GM12878 (cell line): ENCODE data around the gene ZMIZ2.
"Not testable (repeated sequence)": the region's sequence is repeated elsewhere in the genome, so short reads cannot be mapped to it uniquely, and the experiment has no call there.

ENCODE experiments used
- CTCF ChIP-seq, 3 experiments: IDR thresholded peaks in 2 of 3; conservative IDR thresholded peaks in 1 of 3; 2 replicates each; pipeline ENCODE4 v1.5.1; 2011; ENCODE audit warnings: low read depth in 3 of 3, low read length in 3 of 3, mild to moderate bottlenecking in 3 of 3, control low read depth in 2 of 3, moderate library complexity in 2 of 3, inconsistent platforms in 1 of 3, mixed read lengths in 1 of 3; ENCODE audit not compliant: control insufficient read depth in 2 of 3, insufficient read depth in 1 of 3; ENCODE audit errors: extremely low read depth in 1 of 3
- EP300 ChIP-seq, 2 experiments: fragments of 150-350 bp in 1 of 2; IDR thresholded peaks; 2 replicates each; pipeline ENCODE4 v1.6.1; 2011 to 2012; ENCODE audit warnings: low read depth in 2 of 2, low read length in 2 of 2, borderline replicate concordance in 1 of 2, improper control_type of control experiment in 1 of 2, inconsistent platforms in 1 of 2; ENCODE audit not compliant: control insufficient read depth in 1 of 2

- not testable (repeated sequence) for TF ChIP-seq CTCF (IDR thresholded peaks at IDR 0.05 in 2 of 3, conservative IDR thresholded peaks at IDR 0.05 in 1 of 3; ENCODE audit: control insufficient read depth in 2 of 3, extremely low read depth in 1 of 3, insufficient read depth in 1 of 3, low read depth in 3 of 3, low read length in 3 of 3); EP300 (IDR thresholded peaks at IDR 0.05; ENCODE audit: borderline replicate concordance in 1 of 2, control insufficient read depth in 1 of 2, low read depth in 2 of 2, low read length in 2 of 2)
Observed at GRCh38 chr7:44785218-44785617, 36.6 kb downstream of the ZMIZ2 start.
